GM18517 (cell line): Measurements from ENCODE around the gene MFSD11.
"Not testable (repeated sequence)": the region's sequence is repeated elsewhere in the genome, so short reads cannot be mapped to it uniquely, and the experiment has no call there.

Source experiments
- ATAC-seq: cut with Tn5 transposase; IDR thresholded peaks from one replicate; pipeline ENCODE4 v1.9.1; 2021; ENCODE audit warnings: mild to moderate bottlenecking, moderate library complexity; ENCODE audit not compliant: unreplicated experiment

Gene MFSD11

DNA sequence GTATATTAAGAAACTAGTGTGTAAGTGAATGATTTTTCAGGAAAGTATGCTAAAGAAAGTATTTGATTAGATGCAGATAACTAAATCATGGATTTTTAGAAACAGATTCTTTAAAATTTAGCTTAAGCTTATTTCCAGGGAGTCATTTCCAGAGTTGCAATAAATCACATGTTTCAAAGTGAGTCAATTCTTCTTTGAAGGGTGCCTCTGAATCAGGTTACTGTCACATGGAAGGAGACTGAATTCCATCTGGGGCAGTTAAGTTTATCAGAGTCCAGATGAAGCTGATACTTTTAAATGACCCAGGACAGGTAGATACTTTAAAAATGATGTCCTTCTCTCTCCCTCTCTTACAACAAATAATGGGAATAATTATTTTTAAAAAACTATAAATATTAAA, 5.0 kb downstream of the MFSD11 start:
- ATAC-seq = no peak

DNA sequence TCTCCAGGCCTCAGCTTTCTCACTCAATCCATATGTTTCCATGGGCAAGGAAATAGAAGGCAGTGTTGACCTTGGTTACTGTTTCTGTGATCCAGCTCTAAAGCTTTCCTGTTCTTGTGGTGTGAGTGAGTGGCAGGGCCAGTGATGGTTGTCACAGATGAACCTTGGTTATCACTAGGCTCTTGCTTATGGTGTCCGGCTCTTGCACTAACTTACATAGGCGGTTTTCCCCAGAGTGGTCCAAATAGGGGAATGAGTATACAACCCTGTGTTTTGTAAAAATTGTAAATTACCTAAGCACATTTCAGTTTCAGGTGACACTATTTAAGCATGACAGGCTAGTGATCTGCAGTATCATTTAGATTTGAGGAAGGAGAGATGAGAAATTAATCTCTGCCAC, 6.8 kb downstream of the MFSD11 start:
- ATAC-seq = no peak

DNA sequence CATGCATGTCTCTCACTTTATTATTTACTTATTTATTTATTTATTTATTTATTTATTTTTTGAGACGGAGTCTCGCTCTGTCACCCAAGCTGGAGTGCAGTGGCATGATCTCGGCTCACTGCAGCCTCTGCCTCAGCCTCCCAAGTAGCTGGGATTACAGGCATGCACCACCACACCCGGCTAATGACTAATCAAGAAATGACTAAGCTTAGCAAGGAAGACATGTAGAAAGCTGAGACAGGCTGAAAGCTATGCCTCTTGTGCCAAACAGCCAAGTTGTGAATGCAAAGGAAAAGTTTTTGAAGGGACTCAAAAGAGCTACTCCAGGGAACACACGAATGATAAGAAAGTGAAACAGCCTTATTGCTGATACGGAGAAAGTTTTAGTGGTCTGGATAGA, 7.9 kb downstream of the MFSD11 start:
- not testable (repeated sequence) for ATAC-seq

DNA sequence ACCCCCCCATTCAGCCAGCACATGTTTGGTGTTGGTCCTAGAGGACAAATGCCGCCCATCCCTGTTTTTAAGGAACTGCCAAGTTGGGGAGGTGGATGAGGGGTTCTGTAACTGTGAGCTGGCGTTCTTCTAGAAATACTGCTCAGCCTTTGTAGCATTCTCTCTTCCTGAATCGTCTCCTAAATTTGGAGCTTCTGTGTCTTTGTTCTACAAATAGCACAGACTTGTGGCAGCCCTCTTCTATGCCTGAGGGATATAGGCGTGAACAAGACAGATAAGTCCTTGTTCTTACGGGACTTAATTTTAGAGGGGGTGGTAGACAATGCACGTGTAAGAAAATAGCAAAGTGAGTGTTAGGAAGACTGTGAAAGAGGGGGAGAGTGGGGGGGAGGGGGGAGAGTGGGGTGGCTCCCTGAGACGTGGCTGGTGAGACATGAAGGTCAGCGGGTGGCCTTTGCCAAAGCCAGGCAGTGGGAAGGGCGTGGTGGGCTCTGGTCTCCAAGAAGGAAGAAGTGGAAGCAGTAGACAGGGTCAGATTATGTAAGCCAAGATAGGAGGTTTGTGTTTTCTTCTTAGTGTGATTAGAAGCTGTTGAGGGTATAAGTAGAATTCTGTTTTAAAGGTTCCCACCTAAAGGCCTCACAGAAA, 9.9 kb downstream of the MFSD11 start:
- ATAC-seq = no peak

DNA sequence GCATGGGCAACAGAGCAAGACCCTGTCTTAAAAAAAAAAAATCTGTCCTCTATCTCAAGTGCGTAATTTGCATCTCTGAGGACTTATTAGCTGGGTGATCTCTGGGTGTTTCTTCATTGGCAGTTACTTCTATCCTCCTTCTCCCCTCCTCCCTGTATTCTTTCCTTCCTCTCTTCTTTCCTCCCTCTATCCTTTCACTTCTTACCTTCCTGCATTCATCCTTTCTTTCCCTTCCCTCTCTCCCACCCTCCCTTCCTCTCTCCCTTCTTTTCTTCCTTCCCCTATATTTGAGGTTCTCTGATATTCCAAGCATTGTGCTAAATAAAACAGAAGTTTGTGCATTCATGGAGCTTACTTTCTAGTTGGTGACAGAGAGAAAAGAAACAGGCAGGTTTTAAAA, 10.7 kb downstream of the MFSD11 start:
- no peak for ATAC-seq

DNA sequence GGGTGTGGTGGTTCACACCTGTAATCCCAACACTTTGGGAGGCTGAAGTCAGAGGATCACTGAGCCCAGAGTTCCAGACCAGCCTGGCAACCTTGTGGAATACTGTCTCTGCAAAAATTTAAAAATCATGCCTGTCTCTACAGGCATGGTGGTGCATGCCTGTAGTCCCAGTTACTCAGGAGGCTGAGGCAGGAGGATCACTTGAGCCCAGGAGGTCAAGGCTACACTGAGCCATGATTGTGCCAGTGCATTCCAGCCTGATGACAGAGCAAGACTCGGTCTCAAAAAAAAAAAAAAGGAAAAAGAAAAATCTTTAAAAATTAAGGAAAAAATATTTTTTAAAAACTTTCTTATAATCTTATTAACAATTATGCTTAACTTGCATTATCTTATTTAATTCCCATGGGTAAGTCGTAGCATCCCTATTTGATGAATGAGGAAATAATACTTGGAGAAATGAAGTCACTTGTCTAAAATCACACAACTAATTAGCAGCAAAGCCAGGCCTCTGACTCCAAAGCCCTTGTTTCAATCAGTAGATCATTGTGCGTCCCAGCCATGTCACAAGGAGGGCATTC, 13.6 kb downstream of the MFSD11 start:
- ATAC-seq = no peak

DNA sequence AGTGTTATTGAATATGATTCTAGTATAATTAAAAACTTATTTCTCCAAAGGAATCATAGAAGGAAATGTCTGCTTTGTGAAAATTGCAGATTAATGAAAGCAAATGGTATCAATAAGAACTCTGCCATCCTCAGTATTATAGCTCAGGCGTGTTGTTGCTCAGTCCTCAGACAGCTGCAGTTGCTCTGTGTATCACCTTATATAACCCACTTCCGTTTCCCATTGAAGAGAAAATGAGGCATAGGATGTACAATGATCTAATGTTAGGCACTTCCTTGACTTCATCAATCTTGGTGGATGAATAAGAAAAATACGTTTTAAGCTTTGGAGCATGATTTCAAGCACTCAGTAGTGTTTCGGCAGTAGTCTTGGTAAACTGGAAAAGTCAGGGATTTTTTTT, 14.1 kb downstream of the MFSD11 start:
- ATAC-seq = no peak

DNA sequence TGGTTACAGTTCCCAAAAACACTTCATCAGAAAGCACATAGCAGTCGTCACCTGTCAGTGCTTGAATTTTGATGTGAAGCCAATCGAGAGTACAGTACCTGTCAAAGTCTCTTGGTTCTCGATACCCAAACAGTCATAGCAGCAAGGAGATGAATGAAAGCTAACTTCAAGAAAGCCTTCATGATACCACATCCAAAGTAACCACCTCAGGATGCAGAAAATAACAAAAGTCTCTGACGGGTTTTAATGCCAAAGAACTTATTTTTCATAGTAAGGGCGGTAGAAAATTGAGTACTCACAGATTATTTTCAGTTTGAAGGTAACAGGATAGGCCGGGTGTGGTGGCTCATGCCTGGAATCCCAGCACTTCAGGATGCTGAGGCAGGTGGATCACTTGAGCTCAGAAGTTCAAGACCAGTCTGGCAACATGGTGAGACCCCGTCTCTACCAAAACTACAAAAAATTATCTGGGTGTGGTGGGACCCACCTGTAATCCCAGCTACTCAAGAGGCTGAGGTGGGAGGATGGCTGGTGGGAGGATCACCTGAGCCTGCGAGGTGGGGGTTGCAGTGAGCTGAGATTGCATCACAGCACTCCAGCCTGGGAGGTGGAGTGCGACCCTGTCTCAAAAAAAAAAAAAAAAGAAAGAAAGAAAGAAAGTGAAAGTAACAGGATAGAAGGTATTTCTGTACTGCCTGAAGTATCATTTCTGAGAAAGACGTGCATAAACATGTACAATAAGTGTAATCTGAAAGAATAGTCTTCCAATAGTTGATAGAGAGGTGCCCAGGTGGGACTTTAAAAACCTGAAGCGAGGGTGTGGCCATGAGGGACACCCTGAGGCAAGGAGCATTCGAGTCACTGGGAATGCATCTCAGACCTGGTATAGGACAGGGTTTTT, 15.4 kb downstream of the MFSD11 start:
- no peak for ATAC-seq

DNA sequence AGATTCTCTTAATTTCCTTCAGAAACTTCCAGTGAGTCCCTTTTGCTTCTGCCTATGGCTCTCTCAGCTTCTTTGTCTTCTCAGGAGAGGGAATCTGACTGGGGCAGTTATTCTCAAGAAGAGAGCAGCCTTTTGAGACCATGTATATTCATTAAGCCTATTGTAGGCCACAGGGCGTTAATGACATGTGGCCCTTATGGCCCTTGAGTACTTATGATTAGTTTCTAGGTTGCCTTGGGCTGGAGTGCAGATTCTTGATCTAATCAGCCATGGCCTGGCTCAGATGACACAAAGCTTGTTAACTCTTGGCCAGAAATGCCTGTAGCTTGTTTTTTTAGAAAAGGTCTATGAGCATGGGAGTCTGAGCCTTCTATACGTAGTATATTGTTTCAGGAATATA, 17.4 kb downstream of the MFSD11 start:
- ATAC-seq = no peak

DNA sequence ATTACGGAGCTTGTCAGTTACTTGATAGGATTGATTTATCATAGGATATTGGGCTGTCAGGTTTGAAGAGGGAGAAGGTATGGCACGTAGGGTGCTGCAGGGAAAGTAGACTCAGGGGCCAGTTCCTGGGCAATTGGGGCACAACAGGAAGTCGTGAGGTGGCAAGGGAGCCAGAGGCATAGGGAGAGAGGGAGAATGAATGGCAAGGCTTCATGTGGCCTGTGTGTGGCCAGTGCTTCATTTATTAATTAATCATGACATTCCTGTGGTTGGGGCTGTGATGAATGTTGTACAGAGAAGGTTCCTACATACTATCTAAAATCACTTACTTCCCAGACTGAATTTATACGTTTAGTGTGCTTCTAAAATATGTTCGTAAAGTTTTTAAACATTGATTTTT, 19.3 kb downstream of the MFSD11 start:
- ATAC-seq = no peak

DNA sequence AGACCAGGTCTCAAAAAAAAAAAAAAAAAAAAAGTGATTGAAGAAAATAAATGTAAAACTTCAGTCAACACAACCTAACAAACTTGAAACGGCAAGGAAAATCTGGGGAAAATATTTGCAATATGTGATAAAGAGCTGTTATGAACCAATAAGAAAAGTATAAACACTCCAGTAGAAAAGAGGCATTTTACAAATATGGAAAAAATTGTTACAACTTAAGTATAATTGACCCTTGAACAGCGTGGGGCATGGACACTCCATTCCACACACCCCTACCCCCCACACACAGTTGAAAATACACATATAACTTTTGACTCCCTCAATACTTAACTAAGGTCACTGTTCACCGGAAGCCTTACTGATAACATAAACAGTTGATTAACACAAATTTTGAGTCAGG, 20.7 kb downstream of the MFSD11 start:
- ATAC-seq = no peak

DNA sequence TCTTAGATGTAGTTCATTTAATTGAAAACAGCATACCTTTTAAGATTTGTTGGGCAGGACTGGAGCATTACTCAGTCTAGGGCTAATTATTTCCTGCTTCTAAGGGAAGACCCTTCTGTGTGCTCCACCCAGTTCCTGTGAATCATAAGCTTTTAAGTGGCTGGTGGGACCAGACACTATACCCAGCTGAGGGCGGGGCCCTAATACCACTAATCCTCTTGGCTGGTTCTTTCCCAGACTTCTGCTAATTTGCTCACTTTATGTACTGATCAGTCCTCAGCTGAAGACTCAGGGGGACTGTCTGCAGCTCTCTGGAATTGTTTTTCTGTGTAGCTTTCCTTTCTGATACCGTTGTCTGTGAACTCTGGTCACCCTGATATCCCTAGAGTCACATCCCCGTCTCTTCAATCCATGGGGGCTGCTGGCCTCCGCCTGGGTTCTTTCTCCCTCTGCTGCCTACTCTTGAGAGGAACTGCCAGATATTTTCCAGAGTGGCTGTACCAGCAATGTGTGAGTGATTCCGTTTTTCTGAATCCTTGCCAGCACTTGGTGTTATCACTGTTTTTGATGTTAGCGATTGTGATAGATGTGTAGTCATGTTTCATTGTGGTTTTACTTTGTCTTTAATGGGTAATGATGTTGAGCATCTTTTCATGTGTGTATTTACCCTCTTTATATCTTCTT, 35.1 kb downstream of the MFSD11 start:
- ATAC-seq = no peak

DNA sequence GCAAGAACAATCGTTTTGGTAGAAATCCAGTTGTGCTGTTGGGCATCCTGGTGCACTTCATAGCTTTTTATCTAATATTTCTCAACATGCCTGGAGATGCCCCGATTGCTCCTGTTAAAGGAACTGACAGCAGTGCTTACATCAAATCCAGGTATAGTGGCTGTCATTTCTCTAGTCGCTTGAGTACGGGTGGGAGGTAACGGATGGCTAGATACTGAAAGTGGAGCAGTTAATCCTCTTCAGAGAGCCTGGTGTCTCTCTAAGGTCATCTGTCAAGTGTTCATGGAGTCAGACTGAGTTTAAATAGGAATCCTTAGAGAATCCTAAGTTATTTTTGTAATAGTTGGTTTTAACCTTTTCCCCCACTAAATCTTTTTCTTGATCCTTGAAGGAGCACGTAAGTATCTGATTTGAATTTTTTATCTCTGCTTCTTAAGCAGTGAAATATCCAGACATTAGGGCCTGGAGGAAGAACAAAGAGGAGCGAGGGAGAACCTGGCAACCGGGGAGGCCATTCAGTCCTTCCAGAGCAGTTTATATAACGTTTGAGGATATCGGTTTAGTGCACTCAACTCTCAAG, 37.2 kb downstream of the MFSD11 start:
- ATAC-seq = no peak

DNA sequence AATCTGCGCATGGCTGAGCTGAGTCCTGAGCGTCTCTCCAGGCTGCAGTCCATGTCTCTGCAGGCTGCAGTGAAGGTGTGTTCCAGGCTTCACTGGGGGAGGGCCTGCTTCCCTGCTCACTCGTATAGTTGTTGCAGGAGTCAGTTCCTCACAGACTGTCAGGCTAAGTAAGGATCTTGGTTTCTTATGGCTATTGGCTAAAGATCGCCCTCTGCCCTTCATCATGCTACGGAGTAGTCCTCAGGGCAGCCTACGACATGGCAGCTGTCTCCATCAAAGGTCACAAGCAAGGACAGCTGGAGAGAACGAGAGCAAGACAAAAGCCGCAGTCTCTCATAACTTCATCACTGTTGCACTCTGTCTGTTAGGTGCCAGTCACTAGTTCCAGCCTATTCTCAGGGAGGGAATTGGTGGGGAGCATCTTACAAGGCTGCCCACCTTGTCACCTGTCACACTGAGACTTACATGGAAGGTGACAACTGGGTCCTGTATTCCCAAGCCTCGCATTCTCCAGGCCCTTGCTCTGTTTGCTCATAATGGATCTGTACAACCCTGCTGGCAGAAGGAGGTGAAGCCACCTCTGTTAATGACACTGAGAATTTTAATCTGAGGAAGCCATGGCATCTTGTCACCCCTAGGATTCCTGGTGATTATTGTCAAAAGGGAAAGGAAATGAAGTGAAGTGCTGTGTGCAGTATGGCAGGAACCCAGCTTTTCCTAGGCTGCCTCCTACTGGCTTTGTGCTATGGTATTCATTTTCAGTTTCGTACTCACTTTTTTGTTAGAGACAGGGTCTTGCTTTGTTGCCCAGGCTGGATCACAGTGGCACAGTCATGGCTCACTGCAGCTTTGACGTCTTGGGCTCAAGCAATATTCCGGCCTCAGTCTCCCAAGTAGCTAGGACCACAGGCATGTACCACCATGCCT, 43.4 kb downstream of the MFSD11 start:
- ATAC-seq = no peak

DNA sequence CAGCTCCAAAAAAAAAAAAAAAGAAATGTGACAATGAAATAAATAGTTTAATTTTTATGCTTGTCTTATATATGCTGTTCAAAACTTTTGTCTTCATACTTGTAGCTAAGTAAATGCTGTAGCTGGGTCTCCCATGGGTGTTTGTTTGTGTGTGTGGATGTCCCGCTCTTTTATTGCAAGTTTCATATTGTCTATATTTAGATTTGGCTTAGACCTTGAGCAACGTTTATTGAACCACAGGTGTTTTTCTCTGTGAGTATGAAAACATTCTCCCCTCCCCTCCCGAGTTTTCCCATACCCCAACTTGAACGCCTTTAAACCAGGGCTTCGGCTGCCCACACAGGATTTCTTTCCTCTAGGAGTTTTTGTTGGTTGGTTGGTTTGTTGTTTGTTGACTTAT, 45.2 kb downstream of the MFSD11 start:
- no peak for ATAC-seq

DNA sequence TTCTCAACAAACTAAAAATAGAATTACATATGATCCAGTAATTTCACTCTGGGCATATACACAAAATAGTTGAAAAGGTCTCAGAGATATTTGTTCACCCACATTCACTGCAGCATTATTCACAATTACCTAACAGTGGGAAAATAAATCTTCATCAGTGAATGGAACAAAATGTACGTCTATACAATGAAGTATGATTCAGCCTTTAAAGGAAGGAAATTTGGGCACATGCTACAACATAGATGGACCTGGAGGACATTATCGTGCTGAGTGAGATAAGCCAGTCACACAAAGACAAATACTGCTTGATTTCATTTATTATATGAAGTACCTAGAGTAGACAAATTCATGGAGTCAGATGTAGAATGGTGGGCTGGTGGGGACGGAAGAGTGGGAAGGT, 47.0 kb downstream of the MFSD11 start:
- no peak for ATAC-seq

DNA sequence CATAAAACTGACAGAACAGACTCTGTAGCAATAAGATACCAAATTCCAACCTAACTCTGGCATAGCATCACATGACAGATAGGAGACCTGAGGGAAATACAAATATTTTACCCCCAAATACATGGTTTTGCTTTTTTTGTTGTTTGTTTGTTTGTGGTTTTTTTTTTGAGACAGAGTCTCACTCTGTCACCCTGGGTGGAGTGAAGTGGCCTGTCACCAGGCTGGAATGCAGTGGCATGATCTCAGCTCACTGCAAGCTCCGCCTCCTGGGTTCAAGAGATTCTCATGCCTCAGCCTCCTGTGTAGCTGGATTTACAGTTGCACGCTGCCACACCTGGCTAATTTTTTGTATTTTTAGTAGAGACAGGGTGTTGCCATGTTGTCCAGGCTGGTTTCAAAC, 49.9 kb downstream of the MFSD11 start:
- ATAC-seq = not testable (repeated sequence)

DNA sequence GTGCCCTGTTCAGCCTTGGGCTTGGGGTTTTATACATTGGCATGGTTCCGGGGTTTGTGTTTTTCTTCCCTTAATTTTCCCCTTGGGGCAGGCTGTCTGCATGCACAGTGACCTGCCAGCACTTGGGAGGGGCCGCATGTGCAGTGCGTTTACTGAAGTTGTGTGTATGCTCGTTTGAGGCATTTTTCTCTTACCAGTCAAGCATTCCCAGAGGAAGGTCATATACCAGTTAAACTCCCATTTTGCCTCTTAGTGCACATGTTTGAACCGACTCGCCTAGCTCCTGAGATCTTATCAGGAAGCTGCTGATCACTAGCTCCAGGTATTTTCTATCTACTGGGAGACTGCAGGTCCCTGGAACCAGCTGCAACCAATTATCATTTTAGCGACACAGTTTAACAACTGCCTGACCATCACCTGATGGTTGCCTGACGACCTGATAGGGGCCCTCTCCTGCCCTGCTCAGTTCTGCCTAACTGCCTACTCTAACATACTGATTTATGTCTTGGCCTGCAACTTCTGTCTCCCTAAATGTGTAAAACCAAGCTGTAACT, 51.4 kb downstream of the MFSD11 start:
- no peak for ATAC-seq

DNA sequence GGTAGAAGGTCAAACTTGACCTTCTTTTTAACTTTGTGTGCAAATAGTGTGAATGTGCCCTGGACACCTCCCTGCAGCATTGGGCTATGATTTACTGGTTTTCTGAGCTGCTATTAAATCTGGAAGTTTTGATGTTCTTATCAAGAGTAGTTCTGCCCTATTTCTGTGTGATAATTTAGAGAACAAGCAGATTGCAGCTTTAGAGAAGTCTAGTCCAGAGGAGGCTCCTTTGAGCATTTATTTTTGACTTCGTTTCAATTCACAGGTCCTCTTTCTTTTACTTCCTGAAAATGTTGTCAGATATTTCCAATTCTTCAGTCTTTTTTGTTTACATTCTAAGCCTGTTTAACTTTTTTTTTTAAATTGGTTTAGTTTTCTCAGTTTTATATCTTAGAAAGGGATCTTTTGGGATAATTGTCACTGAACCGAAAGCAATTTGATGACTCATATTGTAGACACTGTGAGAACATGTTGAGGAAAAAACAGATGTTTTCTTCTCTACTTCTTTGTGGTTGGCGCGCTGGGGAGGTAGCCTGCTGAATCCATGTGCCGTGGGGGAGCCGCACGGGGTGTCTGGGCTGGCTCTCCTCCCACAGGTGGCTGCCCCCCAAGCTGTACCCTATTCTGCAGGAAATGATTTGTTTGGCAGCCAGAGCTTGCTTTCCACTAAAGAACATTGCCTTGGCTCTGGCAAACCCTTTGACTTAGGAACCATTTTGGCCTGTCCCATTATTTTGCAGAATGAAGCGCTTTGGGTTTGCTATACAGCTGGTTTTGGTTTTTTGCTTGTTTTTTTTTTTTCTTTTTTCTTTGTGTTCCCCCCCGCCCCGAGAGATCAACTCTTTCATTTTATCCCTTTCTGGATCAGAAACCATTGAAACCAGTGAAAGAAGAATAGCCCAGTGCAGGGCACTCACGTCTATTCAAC, 53.4 kb downstream of the MFSD11 start:
- no peak for ATAC-seq
